ENCODE measurements around the gene FLNC. TPM values are rescaled to one million over a fixed set of nuclear protein-coding genes. Genes with fewer than 3 reads are reported as not detected.
A peak's percentile ranks its signal among the peaks of the same experiment; 100 is the strongest.

FLNC gene
- total and polyA plus RNA-seq, 9 of the 15 experiments (the other 6 are each of a cell fraction or from before 2014, with no cell fraction given) = 0.90 to 155 (median 28.8) TPM

DNA sequence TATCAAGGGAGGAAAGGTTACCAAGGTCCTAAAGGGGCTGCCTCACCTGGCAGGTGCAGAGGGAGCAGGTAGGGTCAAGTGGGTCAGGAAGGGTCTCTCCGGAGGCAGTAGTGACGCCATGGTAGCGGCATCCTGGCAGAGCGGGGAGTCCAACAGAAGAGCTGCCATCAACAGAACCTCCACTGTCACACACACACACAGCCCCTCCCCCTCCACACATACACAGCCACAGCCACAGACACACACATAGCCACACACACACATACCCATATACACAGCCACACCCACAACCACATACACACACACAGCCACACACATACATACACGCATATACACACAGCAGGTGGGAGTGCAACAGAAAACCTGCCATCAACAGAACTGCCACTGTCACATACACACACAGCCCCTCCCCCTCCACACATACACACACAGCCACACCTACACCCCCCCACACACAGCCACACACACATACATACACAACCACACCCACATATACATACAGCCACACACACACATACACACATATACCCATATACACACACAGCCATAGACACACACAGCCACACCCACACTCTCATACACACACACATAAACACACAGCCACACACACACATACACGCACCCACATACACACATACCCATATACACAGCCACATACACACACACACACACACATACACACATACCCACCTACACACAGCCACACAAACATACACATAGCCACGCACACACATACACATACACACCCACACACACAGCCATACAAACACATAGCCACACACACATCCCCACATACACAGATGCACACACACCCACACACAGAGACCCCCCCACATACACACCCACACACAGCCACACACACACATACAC is 57.2 kb downstream of the FLNC start (continued):
- peak in 1 of 2 experiments; percentile 21; a peak in 2 of 4 replicates for TF ChIP-seq TRIM24 (IDR thresholded peaks at IDR 0.05)
- TF ChIP-seq ARHGAP35 (IDR thresholded peaks at IDR 0.05; ENCODE audit: partially characterized antibody) = peak; percentile 19
- peak; percentile 48 for TF ChIP-seq PHF20 (IDR thresholded peaks at IDR 0.05; ENCODE audit: partially characterized antibody)
- TF ChIP-seq, protein P1, sequence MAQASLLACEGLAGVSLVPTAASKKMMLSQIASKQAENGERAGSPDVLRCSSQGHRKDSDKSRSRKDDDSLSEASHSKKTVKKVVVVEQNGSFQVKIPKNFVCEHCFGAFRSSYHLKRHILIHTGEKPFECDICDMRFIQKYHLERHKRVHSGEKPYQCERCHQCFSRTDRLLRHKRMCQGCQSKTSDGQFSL (CRISPR knock-in tag; IDR thresholded peaks at IDR 0.05) = peak; percentile 68; the same call in 1 of the 2 replicates
- TF ChIP-seq, protein P1 (tag; IDR thresholded peaks at IDR 0.05) = no peak

DNA sequence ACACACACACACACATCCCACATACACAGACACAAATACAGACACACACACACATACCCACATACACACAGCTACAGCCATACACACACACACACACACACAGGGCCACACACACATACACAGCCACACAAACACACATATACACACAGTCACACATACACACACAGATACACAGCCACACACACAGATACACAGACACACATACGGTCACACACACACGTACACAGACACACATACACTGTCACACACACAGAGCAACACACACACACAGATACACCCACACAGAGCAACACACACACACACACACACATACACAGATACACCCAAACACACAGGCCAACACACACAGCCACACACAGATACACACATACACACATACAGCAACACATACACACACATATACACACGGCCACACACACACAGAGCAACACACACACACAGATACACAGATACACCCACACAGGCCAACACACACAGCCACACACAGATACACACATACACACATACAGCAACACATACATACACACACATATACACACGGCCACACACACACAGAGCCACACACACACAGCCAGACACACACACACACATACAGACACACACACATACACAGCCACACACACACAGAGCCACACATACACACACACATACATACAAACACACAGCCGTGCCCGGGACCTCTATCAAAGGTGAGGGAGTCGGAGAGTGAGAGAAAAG is 58.0 kb downstream of the FLNC start:
- DNase-seq (ENCODE audit: extremely low read depth in 1 of 4, low spot score in 3 of 4) (no peak), FAIRE-seq (peak; percentile 94), ATAC-seq (no peak)
- 25% methylated on average over 7 of the region's 7 CpGs for WGBS (ENCODE audit: insufficient coverage, low coverage, missing lambda C conversion rate)
- in situ Hi-C loops (cut with MboI) = no loop called here
- H3K4me2 ChIP-seq (ENCODE audit: insufficient read depth, low read length) = no peak overlapping the region
- H3K27me3 ChIP-seq (ENCODE audit: control insufficient read depth in 2 of 2, insufficient read depth in 2 of 2, low read length in 2 of 2) = peaks cover 14 to 45% of the 10 kb centered on the region in 2 experiments
- no TSS peak for BruUV-seq (replicated peaks)
- H3K9me3 ChIP-seq (replicated peaks; ENCODE audit: control insufficient read depth, insufficient read depth, low read depth, low read length) = peaks cover 4% of the 10 kb centered on the region
- ChIA-PET POLR2A (no interaction called here), CTCF (ENCODE audit: low intra/inter-chr PET ratio) (interaction anchor here (0.6 kb wide), 1 partner anchor 461 kb away, joined by 3 read pairs; no protein-coding TSS in a partner anchor)
- no peaks in the 10 kb centered on the region for H3K36me3 ChIP-seq (ENCODE audit: control insufficient read depth, insufficient read depth, low read length)
- H3K4me1 ChIP-seq (replicated peaks in 1 of 2; ENCODE audit: control insufficient read depth in 2 of 2, insufficient read depth in 2 of 2, low read length in 2 of 2) = peaks cover 0 to 62% of the 10 kb centered on the region in 2 experiments; a peak in 3 of 5 replicates
- no peaks in the 10 kb centered on the region for H3K79me2 ChIP-seq (ENCODE audit: control insufficient read depth, insufficient read depth, low read length)
- H3K9me1 ChIP-seq (ENCODE audit: control insufficient read depth, insufficient read depth, low read length) = no peaks in the 10 kb centered on the region
- H3K4me3 ChIP-seq = no peak overlapping the region
- H4K20me1 ChIP-seq (replicated peaks; ENCODE audit: control insufficient read depth, insufficient read depth, low read length) = no peaks in the 10 kb centered on the region; the same call in 1 of the 2 replicates
- no peak overlapping the region for H3K27ac ChIP-seq (ENCODE audit: extremely low read depth, low read depth, low read length)
- no peak overlapping the region for H2AFZ ChIP-seq (ENCODE audit: low read depth, low read length)
- no peak overlapping the region; a peak in 1 of 4 replicates for H3K9ac ChIP-seq (ENCODE audit: insufficient read depth in 1 of 2, low read depth in 2 of 2, low read length in 2 of 2)
- intact Hi-C loops (cut with micrococcal nuclease) = no loop called here
- no peak for TF ChIP-seq AFF4 (CRISPR knock-in tag; IDR thresholded peaks at IDR 0.05)
- TF ChIP-seq MCM3 (IDR thresholded peaks at IDR 0.05) = peak; percentile 89
- no peak for TF ChIP-seq E2F5 (CRISPR knock-in tag; IDR thresholded peaks at IDR 0.05)
- TF ChIP-seq, protein P2, sequence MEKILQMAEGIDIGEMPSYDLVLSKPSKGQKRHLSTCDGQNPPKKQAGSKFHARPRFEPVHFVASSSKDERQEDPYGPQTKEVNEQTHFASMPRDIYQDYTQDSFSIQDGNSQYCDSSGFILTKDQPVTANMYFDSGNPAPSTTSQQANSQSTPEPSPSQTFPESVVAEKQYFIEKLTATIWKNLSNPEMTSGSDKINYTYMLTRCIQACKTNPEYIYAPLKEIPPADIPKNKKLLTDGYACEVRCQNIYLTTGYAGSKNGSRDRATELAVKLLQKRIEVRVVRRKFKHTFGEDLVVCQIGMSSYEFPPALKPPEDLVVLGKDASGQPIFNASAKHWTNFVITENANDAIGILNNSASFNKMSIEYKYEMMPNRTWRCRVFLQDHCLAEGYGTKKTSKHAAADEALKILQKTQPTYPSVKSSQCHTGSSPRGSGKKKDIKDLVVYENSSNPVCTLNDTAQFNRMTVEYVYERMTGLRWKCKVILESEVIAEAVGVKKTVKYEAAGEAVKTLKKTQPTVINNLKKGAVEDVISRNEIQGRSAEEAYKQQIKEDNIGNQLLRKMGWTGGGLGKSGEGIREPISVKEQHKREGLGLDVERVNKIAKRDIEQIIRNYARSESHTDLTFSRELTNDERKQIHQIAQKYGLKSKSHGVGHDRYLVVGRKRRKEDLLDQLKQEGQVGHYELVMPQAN (IDR thresholded peaks at IDR 0.05; ENCODE audit: borderline replicate concordance) = peak; percentile 33; the same call in 1 of the 2 replicates
- 0 out of 2 replicates have a peak, but pooled peaks have one; percentile 14 for TF ChIP-seq CBX1 (IDR thresholded peaks at IDR 0.05; ENCODE audit: low read depth)
- 0 out of 2 replicates have a peak, but pooled peaks have one; percentile 23 for TF ChIP-seq BCOR (IDR thresholded peaks at IDR 0.05)
